ENCODE data around the gene LGR4.

Gene LGR4

DNA sequence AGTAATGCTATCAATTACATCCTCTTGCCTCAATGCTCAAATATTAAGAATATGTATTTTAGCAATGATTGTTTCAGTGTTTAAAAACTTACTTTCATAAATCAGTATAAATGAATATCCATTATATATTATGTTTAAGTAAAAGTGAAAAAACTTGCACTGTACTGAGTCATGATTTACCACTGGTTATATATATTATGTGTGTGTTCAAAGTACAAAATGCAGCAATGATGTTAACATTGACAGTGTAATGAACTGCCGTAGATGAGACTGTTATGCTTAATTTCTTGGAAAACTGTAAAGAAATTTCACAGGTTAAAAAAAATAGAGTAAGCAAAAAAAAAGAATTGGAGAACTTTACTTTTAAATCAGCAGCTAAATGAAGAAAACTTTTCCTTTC, 25.3 kb upstream of the LGR4 start:
- H3K9me3 Mint-ChIP-seq = no peaks in the 10 kb centered on the region
- peaks cover 99% of the 10 kb centered on the region for H3K36me3 Mint-ChIP-seq
- ATAC-seq = no peak

GRCh38 chr11:27497284-27497866, 24.8 kb upstream of the LGR4 start:
- Mint-ChIP-seq H3K4me1 (peaks cover 9% of the 10 kb centered on the region), H3K4me3 (no peak overlapping the region), H3K9me3 (no peaks in the 10 kb centered on the region), H3K27ac (no peak overlapping the region), H3K36me3 (peaks cover 99% of the 10 kb centered on the region)
- no peak for ATAC-seq
- no peak for DNase-seq (ENCODE audit: low spot score in 2 of 2)

More for the DNA sequence above, 25.3 kb upstream of the LGR4 start:
- Mint-ChIP-seq H3K4me3 (no peak overlapping the region), H3K27ac (no peak overlapping the region), H3K4me1 (peaks cover 13% of the 10 kb centered on the region)
- DNase-seq (ENCODE audit: low spot score in 2 of 2) = no peak

DNA sequence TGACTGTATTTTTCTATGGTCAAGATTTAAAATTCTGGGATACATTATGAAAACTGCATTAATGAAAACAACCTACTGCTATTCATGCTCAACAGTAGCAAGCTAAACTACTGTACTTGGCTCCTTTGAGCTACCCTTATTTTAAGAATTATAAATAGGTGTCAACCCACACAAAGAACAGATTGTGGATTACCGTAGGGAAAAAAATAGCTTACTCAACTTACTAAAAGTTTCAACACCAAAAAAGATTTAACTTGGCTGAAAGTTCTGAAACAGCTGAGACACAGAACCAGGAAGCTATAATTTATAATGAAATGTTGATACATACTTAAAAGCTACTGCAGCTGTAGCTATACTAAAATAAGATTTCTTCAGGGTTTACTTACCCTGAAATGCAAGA, 23.9 kb upstream of the LGR4 start:
- no peaks in the 10 kb centered on the region for H3K4me1 Mint-ChIP-seq
- ATAC-seq = no peak
- H3K9me3 Mint-ChIP-seq = no peaks in the 10 kb centered on the region
- peaks cover 99% of the 10 kb centered on the region for H3K36me3 Mint-ChIP-seq
- no peak for DNase-seq (ENCODE audit: low spot score in 2 of 2)
- no peak overlapping the region for H3K4me3 Mint-ChIP-seq
- peak overlapping the region; percentile 53 for H3K27ac Mint-ChIP-seq

DNA sequence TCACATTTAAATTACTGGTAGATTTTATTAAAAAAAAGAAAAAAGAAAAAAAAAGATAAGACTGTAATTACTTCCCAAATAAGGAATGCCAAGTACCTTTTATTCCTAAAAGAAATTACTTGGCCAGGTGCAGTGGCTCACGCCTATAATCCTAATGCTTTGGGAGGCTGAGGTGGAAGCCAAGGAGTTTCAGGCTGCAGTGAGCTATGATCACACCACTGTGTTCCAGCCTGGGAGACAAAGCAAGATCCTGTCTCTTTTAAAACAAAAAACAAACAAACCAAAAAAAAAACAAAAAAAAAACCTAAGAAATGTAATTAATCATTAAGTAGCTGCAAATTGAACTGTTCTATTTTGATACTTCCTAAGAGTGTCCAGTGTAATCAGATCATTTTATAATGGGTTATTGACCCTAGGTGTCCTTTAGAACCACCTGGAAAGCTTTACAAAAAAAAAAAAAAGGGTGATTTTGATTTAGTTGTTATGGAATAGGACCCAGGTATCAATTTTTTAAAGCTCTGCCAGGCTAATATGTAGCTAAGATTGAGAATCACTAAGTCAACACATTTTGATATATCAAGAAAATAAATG, 23.2 kb upstream of the LGR4 start:
- Mint-ChIP-seq H3K4me1 (no peaks in the 10 kb centered on the region), H3K9me3 (no peaks in the 10 kb centered on the region), H3K36me3 (peaks cover 100% of the 10 kb centered on the region), H3K4me3 (no peak overlapping the region), H3K27ac (peak overlapping the region; percentile 53)
- ATAC-seq (no peak), DNase-seq (ENCODE audit: low spot score in 2 of 2) (no peak)

DNA sequence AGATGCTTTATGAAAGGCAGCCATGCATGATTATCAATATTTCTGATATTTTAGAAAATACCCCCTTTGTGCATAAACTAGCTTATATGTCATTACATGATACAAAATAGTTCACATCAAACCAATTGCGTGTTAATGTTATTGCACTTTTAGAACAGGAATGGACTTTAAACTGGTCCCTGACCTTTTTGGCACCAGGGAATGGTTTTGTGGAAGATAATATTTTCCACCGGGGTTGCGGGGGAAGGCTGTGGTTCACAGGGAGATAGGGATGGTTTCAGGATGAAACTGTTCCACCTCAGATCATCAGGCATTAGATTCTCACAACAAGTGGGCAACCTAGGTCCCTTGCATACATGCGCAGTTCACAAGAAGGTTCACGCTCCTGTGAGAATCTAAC, 16.5 kb upstream of the LGR4 start:
- no peak overlapping the region for H3K27ac Mint-ChIP-seq
- DNase-seq (ENCODE audit: low spot score in 2 of 2) = no peak
- H3K4me1 Mint-ChIP-seq = no peaks in the 10 kb centered on the region
- H3K9me3 Mint-ChIP-seq = no peaks in the 10 kb centered on the region
- peaks cover 38% of the 10 kb centered on the region for H3K36me3 Mint-ChIP-seq
- ATAC-seq = no peak
- H3K4me3 Mint-ChIP-seq = no peak overlapping the region

- DNase-seq (ENCODE audit: low spot score in 2 of 2) (no peak), ATAC-seq (no peak)
- H3K4me1 Mint-ChIP-seq = no peaks in the 10 kb centered on the region
- no peak overlapping the region for H3K27ac Mint-ChIP-seq
- no peak overlapping the region for H3K4me3 Mint-ChIP-seq
- H3K36me3 Mint-ChIP-seq = peaks cover 24% of the 10 kb centered on the region
- H3K9me3 Mint-ChIP-seq = no peaks in the 10 kb centered on the region
These were observed 15.1 kb upstream of the LGR4 start for GRCh38 chr11:27487706-27488105.

- peaks cover 8% of the 10 kb centered on the region for H3K36me3 Mint-ChIP-seq
- no peak overlapping the region for H3K4me3 Mint-ChIP-seq
- ATAC-seq (no peak), DNase-seq (ENCODE audit: low spot score in 2 of 2) (peak; percentile 21 to 58)
- no peaks in the 10 kb centered on the region for H3K4me1 Mint-ChIP-seq
- no peak overlapping the region for H3K27ac Mint-ChIP-seq
- H3K9me3 Mint-ChIP-seq = no peaks in the 10 kb centered on the region
These were observed 13.6 kb upstream of the LGR4 start for GRCh38 chr11:27485930-27486773.

- ATAC-seq = no peak
- H3K9me3 Mint-ChIP-seq = no peaks in the 10 kb centered on the region
- H3K27ac Mint-ChIP-seq = no peak overlapping the region
- no peak overlapping the region for H3K4me3 Mint-ChIP-seq
- H3K36me3 Mint-ChIP-seq = no peaks in the 10 kb centered on the region
- H3K4me1 Mint-ChIP-seq = no peaks in the 10 kb centered on the region
- DNase-seq (ENCODE audit: low spot score in 2 of 2) = no peak
These were observed 10.2 kb upstream of the LGR4 start for GRCh38 chr11:27482793-27483192.

DNA sequence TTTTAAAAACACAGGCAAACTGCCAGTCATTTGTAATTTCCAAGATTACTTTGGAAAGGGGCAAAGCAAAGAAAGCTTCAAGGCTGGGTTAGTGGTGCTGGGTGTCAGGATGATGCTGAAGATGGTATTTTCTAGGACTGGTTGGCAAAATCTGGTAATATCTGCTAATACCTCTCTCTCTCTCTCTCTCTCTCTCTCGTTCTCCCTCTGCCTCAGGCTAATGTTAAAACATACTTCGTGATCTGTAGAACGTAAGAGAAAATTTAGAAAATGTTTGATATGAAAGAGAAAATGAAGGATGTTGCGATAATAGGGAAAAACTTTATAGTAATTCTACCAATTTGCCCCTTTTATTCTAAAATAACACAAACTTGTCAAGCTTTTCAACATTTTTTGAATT, 9.4 kb upstream of the LGR4 start:
- Mint-ChIP-seq H3K4me3 (no peak overlapping the region), H3K9me3 (no peaks in the 10 kb centered on the region), H3K4me1 (no peaks in the 10 kb centered on the region), H3K36me3 (no peaks in the 10 kb centered on the region), H3K27ac (no peak overlapping the region)
- ATAC-seq (no peak), DNase-seq (ENCODE audit: low spot score in 2 of 2) (no peak)

DNA sequence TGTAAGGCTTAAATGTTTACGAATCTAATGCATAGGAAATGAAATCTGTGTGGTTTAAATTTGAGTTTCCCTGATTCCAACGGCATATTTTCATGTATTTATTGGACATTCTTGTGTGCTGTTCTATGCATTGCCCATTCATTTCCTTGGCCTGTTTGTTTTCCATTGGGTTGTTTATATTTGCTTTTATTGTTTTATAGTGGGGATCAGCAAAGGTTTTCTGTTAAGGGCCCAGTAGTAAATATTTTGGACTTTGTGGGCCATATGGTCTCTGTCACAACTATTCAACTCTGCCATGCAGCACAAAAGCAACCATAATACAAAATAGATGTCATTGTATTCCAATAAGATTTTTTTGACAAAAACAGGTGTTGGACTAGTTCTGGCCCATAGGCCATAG, 5.2 kb upstream of the LGR4 start:
- H3K9me3 Mint-ChIP-seq = no peaks in the 10 kb centered on the region
- H3K27ac Mint-ChIP-seq = no peak overlapping the region
- ATAC-seq (no peak), DNase-seq (ENCODE audit: low spot score in 2 of 2) (no peak)
- H3K4me3 Mint-ChIP-seq = no peak overlapping the region
- H3K4me1 Mint-ChIP-seq = peaks cover 6% of the 10 kb centered on the region
- H3K36me3 Mint-ChIP-seq = no peaks in the 10 kb centered on the region

DNA sequence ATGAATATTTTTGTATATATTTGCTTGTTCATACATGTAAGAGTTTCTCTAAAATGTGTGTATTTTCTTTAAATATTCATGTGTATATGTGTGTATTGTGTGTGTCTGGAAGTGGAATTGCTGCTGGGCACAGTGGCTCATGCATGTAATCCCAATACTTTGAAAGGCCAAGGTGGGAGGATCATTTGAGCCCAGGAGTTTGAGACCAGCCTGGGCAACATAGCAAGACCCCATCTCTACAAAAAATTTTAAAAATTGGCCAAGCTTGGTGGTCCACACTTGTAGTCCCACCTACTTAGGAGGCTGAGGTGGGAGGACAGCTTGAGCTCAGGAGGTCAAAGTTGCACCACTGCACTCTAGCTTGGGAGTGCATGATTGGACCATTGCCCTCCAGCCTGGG, 4.7 kb upstream of the LGR4 start:
- Mint-ChIP-seq H3K27ac (no peak overlapping the region), H3K4me1 (peaks cover 11% of the 10 kb centered on the region), H3K9me3 (no peaks in the 10 kb centered on the region), H3K36me3 (no peaks in the 10 kb centered on the region), H3K4me3 (no peak overlapping the region)
- DNase-seq (ENCODE audit: low spot score in 2 of 2) (no peak), ATAC-seq (no peak)

DNA sequence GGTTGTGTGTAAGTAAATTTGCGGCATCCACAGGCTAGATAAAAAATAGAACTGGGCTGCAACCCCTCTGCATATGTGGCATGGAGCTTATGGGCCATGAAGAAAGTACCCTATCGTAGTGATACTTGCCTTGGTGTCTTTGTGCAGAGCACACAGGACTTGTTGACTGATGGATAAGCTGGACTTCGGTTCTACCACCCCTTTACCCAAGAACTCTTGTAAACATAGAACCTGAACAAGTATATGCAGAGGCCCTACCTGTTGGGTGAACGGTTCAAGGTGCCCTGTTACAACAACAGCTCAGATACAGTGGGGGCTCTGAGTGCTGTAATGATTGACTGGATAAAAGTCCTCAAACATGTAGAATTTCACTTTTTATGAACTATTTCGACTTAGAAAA, 3.0 kb upstream of the LGR4 start:
- no peaks in the 10 kb centered on the region for H3K36me3 Mint-ChIP-seq
- H3K4me3 Mint-ChIP-seq = no peak overlapping the region
- no peak for DNase-seq (ENCODE audit: low spot score in 2 of 2)
- no peak for ATAC-seq
- peaks cover 22% of the 10 kb centered on the region for H3K4me1 Mint-ChIP-seq
- H3K27ac Mint-ChIP-seq = no peak overlapping the region
- H3K9me3 Mint-ChIP-seq = no peaks in the 10 kb centered on the region

GRCh38 chr11:27473017-27473406, 422 bp upstream of the LGR4 start:
- Mint-ChIP-seq H3K27ac (peak overlapping the region; percentile 9), H3K4me1 (peaks cover 22% of the 10 kb centered on the region), H3K36me3 (no peaks in the 10 kb centered on the region), H3K4me3 (peak overlapping the region; percentile 86), H3K9me3 (no peaks in the 10 kb centered on the region)
- ATAC-seq = no peak
- DNase-seq (ENCODE audit: low spot score in 2 of 2) = no peak

DNA sequence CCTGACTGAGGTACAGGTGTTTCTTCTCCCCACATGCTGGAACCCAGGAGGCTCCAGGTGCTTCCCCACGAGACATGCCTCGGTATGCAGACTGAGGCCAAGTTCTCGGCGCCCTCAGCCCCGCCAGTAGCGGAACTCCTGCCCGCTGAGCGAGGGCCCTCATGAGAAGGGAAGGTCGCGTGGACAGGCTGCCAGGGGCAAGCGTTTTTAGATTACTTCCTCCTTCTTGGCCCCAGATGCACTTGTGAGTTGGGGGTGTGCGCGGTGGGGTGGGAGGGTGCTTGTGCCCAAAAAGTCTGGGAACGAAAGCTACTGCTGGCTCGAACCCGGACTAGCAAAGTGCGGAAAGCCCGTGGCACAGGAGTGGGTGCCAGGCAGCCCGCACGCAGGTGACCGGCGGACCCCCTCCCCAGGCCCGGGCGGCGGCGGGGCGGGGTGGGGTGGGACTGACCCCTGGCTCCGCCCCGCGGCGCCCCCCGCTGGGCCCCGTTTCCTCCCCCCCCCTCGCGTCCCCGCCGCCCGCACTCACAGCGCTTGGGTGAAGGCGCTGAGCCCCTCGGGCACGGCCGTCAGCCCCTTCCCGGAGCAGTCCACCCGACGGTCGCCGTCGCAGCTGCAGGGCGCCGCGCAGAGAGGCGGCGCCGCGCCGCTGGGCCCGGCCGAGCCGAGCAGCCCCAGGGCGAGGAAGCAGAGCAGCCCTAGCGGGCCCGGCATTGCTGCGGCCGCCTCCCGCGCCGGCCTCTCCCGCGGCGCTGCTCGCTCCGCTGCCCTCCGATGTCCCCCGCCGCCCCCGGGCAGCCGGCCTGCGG, 797 bp downstream of the LGR4 start:
- Mint-ChIP-seq H3K4me3 (peak overlapping the region; percentile 86), H3K27ac (no peak overlapping the region), H3K4me1 (peaks cover 22% of the 10 kb centered on the region), H3K9me3 (no peaks in the 10 kb centered on the region), H3K36me3 (no peaks in the 10 kb centered on the region)
- DNase-seq (ENCODE audit: low spot score in 2 of 2) (no peak), ATAC-seq (peak; percentile 80)

DNA sequence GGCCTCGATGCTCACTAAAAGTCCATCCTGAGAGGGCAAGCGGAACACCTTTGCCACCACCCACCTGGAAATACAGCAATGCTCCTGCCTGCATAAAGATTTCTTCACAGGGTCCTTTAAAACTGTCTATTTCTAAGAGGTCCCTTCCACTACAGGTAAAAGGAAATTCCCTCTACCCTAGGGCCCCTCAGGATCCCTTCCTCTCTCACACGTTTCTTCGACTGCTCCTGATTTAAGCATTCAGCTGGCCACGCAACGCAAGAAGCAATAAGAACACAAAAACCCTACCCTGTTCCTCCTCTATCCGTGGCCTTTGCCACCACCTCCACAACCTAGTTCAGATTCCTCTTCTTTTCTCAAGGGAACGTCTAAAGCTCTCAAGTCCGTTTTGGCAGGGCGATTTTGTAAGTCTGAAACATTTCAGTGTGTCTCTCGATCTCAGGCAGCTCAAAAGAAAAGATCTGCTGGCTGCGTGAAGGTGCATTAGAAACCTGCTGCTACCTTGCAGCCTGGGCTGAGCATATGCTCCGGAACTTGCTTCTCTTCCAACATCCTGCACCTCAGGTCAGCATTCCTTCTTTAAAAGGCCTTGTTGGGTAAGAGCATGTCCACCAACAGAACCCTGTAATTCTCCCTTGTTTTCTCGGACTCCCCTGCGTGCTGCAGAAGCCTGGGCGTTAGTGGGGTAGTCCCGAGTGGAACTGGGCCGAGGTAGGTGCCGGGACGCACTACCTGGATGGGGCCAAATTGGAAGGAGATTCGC, 1.6 kb downstream of the LGR4 start:
- peak overlapping the region; percentile 66 for H3K4me3 Mint-ChIP-seq
- H3K4me1 Mint-ChIP-seq = peaks cover 22% of the 10 kb centered on the region
- H3K9me3 Mint-ChIP-seq = no peaks in the 10 kb centered on the region
- ATAC-seq (no peak), DNase-seq (ENCODE audit: low spot score in 2 of 2) (no peak)
- H3K27ac Mint-ChIP-seq = no peak overlapping the region
- H3K36me3 Mint-ChIP-seq = no peaks in the 10 kb centered on the region

Data from stimulated activated effector memory CD8-positive, alpha-beta T cell treated with anti-CD3 and anti-CD28 coated beads, Interleukin-12 subunit alpha, Interleukin-12 subunit beta, amount 100 ng/mL, for 72 hours (primary cell).